HL-60 (cell line): ENCODE results near the gene STK17A.

Experiments
- DNase-seq, 2 experiments: peaks; one replicate each; pipeline ENCODE4 v3.0.0-alpha.2; 2010 to 2020; ENCODE audit warnings: low read depth in 1 of 2, low spot score in 1 of 2
- H3K27ac ChIP-seq: fragments of 250-450 bp; sonication (Bioruptor Pico); replicated peaks from 2 replicates; pipeline ENCODE4 v1.5.1; 2020; ENCODE audit warnings: mild to moderate bottlenecking, moderate library complexity
- H3K27me3 ChIP-seq: fragments of 250-450 bp; sonication (Bioruptor Pico); 2 replicates; pipeline ENCODE4 v1.5.1; 2021; ENCODE audit warnings: mild to moderate bottlenecking, moderate library complexity; ENCODE audit not compliant: insufficient read depth, poor library complexity, severe bottlenecking
- H3K4me3 ChIP-seq: replicated peaks from 2 replicates; pipeline ENCODE4 v1.5.1; 2011; ENCODE audit warnings: mild to moderate bottlenecking, control low read depth, low read length; ENCODE audit not compliant: insufficient read depth
- GABPA ChIP-seq: IDR thresholded peaks from 2 replicates; pipeline ENCODE4 v1.6.1; 2012; ENCODE audit warnings: low read depth
- POLR2AphosphoS5 ChIP-seq: IDR thresholded peaks from 2 replicates; pipeline ENCODE4 v1.6.1; 2012; ENCODE audit warnings: low read depth
- REST ChIP-seq: IDR thresholded peaks from 2 replicates; pipeline ENCODE4 v1.6.1; 2012; ENCODE audit warnings: low read depth; ENCODE audit not compliant: insufficient replicate concordance

The STK17A gene

GRCh38 chr7:43674559-43675436 lies 91.9 kb downstream of the STK17A start:
- Histone ChIP-seq H3K27me3 (no peaks in the 10 kb centered on the region), H3K4me3 (no peak overlapping the region), H3K27ac (no peak overlapping the region)
- DNase-seq, result no peak
- TF ChIP-seq REST, result no peak
- no peak for TF ChIP-seq POLR2AphosphoS5
- no peak for TF ChIP-seq GABPA
